ENCODE results near the gene HECTD3.

HECTD3 gene

DNA sequence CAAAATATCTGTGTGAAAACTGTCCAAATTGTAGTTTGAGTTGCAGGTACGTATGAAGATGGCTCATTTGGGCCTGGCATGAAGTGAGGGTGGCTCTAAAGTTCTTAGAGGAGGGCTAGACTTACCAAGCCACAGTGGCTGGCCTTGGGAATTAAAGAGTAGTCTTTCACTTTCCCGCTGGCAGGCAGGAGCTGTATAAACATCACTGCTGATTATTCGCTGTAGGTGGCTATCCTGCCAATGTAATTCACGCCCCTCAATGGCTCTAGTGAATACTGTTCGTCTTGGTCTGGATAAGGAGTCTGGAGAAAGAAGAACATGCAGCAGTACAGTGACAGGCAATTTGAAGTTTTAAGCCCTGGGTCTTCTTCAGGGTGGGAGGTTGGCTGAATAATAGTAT is 32.0 kb upstream of the HECTD3 start:
- DNase-seq (ENCODE audit: low read depth), result no peak
- TF ChIP-seq, protein P1, sequence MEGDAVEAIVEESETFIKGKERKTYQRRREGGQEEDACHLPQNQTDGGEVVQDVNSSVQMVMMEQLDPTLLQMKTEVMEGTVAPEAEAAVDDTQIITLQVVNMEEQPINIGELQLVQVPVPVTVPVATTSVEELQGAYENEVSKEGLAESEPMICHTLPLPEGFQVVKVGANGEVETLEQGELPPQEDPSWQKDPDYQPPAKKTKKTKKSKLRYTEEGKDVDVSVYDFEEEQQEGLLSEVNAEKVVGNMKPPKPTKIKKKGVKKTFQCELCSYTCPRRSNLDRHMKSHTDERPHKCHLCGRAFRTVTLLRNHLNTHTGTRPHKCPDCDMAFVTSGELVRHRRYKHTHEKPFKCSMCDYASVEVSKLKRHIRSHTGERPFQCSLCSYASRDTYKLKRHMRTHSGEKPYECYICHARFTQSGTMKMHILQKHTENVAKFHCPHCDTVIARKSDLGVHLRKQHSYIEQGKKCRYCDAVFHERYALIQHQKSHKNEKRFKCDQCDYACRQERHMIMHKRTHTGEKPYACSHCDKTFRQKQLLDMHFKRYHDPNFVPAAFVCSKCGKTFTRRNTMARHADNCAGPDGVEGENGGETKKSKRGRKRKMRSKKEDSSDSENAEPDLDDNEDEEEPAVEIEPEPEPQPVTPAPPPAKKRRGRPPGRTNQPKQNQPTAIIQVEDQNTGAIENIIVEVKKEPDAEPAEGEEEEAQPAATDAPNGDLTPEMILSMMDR (IDR thresholded peaks at IDR 0.05; ENCODE audit: low read depth, low read length, missing control alignments), result no peak
- H3K4me3 ChIP-seq (ENCODE audit: low read depth, low read length), result no peak overlapping the region

DNA sequence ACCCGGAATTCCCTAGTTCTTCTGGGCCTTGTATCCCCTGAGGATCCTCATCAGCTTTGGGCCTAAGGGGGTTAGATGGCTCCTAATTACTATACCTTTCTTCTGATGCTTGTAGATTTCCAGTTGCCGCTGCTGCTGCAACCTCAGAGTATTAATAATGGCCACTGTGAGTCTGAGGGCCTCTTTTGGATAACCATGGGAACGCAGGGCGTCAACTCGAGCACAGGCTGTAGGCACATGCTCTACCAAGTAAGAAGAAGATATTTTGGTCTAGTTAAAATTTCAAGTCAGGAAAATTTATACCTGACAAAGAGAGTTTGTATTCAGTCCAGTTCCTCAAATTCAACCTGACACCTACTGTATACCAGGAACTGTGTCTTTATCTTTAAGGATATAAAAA is 29.2 kb upstream of the HECTD3 start:
- TF ChIP-seq, protein P1 (IDR thresholded peaks at IDR 0.05; ENCODE audit: low read depth, low read length, missing control alignments), result no peak
- no peak for DNase-seq (ENCODE audit: low read depth)
- H3K4me3 ChIP-seq (ENCODE audit: low read depth, low read length), result no peak overlapping the region

DNA sequence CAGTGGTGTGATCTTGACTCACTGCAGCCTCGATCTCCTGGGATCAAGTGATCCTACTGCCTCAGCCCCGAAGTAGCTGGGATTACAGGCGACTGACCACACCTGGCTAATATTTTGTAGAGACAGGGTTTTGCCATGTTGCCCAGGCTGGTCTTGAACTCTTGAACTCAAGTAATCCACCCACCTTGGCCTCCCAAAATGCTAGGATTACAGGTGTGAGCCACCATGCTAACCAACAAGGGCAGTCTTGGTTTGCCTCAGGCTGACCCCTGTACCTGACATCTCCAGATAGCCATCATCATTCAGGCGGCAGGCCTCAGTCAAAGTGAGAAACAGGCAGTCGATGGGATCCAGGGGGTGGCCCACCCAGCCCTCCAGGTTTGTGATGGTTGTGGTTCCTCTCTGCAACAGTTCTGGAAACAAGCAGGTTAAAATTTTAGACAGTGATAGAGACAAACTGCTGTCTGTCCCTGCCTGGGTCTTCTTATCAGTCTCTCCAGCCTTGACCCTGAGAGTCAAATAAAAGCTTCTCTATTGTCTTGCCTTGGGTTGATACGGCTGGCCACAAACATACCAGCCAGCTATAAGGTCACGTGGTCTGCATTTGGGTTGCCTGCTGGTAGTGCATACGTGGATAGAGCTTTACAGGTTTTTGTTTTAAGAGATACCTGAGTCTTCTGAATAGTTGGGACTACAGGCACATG is 27.7 kb upstream of the HECTD3 start:
- DNase-seq (ENCODE audit: low read depth), result no peak
- TF ChIP-seq, protein P1 (IDR thresholded peaks at IDR 0.05; ENCODE audit: low read depth, low read length, missing control alignments), result no peak
- no peak overlapping the region for H3K4me3 ChIP-seq (ENCODE audit: low read depth, low read length)

DNA sequence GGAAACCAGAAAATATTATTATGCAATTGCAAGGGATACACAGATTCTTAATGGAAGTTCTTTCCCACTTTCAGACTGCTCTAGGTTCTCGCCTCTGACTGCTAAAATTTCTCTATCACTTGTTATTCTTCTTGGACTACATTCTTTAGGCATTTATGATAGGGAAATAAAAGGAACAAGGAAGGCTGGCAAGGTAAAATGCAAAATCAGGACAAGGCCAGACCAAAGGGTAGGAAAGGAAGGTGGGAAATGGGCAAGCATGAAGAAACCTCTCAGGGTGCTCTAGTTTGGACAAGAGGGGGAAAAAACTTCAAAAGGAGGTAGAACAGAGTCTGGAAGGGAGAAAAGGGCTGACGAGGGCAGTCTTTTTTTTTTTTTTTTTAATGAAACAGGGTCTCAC is 27.1 kb upstream of the HECTD3 start:
- no peak overlapping the region for H3K4me3 ChIP-seq (ENCODE audit: low read depth, low read length)
- no peak for DNase-seq (ENCODE audit: low read depth)
- TF ChIP-seq, protein P1 (IDR thresholded peaks at IDR 0.05; ENCODE audit: low read depth, low read length, missing control alignments), result no peak

DNA sequence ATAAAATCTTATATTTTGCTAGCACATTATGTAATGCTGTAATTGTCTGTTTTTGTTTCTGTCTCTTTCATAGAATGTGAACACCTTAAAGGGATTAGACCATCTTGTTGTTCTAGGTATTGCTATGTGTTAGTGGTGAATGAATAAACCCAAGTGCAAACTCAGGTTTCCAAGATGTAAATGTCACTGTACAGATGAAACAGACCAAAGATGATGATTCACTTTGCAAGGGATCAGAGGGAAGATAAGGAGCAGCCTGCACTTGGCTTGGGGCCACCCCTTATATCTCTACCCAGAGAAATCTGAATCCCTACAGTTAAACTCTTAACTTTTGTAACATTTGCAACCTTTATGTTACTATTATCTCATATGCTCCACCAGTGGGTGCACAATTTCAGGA is 26.3 kb upstream of the HECTD3 start:
- TF ChIP-seq, protein P1 (IDR thresholded peaks at IDR 0.05; ENCODE audit: low read depth, low read length, missing control alignments), result no peak
- DNase-seq (ENCODE audit: low read depth), result no peak
- H3K4me3 ChIP-seq (ENCODE audit: low read depth, low read length), result no peak overlapping the region

DNA sequence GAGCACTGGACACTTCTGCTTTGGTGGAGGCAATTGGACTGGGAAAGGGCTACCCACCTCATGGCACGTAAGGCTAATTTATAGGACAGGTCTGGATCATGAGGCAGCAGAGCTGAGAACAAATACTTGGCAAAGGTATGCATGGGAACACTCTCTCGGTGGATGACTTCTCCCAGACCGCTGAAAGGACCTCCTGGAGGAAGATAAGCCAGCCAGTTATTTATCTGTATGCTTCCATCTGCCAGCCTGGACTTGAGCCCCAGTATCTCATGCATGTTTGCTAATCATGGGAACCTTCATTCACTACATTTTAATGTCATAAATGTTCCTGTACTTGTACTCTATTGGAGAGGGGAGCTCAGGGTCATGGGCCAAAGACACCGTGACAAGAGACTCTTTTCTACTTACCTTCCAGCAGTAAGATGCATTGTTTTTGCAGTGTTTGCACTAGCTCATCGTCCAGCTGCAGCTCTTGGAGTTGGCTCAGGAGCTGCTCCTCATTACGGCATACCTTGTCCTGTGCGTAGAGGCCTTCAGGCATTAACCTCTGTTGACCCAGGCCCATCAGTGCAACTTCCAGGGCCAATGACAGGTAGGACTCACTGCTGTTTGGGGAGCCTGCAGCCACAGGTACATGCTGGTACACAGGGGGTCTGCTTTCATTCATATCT is 24.6 kb upstream of the HECTD3 start:
- TF ChIP-seq, protein P1 (IDR thresholded peaks at IDR 0.05; ENCODE audit: low read depth, low read length, missing control alignments), result no peak
- H3K4me3 ChIP-seq (ENCODE audit: low read depth, low read length), result no peak overlapping the region
- DNase-seq (ENCODE audit: low read depth), result no peak

DNA sequence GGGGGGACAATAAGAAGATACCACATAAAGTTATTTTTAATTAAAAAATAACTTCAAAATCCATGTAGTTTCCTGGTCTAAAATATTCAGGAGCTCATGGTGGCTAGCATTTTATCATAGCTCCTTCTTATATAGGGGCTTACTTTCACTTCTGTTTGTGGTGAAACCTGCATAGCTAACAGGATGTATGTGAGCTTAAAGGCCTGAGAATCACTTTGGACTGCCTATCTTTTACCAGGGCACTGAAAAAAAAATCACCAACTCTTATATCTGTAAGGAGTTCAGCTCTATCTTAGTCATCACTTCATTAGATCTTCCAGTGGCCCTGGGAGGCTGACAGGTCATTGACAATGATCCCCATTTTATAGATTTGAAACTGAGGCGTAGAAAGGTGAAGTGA is 22.2 kb upstream of the HECTD3 start:
- TF ChIP-seq, protein P1 (IDR thresholded peaks at IDR 0.05; ENCODE audit: low read depth, low read length, missing control alignments), result no peak
- DNase-seq (ENCODE audit: low read depth), result no peak
- H3K4me3 ChIP-seq (ENCODE audit: low read depth, low read length), result no peak overlapping the region

All from GM12864 (cell line).